A673 (cell line): Measurements from ENCODE around the gene RPGR.

Experiments
- CTCF ChIP-seq: fragments of 300-800, 200-600 bp; sonication (generic); conservative IDR thresholded peaks from 2 replicates; pipeline ENCODE4 v1.5.1; 2017; ENCODE audit warnings: low read depth, mild to moderate bottlenecking, antibody characterized with exemption, low read length, moderate library complexity, mixed read lengths
- EZH2 ChIP-seq: fragments of 200-600 bp; sonication (generic); IDR thresholded peaks from 2 replicates; pipeline ENCODE4 v1.6.1; 2017; ENCODE audit warnings: borderline replicate concordance, low read depth, mild to moderate bottlenecking, mixed read lengths, antibody characterized with exemption, low read length; ENCODE audit not compliant: poor library complexity, severe bottlenecking

GRCh38 chrX:38327007-38327774 is at the start of gene RPGR:
- TF ChIP-seq CTCF (peak; percentile 86), EZH2 (no peak)
